GM18520 (cell line): ENCODE results near the gene KCNJ16.

Experiments used
- ATAC-seq: cut with Tn5 transposase; IDR thresholded peaks from one replicate; pipeline ENCODE4 v1.9.1; 2021; ENCODE audit not compliant: unreplicated experiment

Gene KCNJ16

GRCh38 chr17:70127221-70127873 is 52.3 kb downstream of the KCNJ16 start:
- ATAC-seq, result no peak

- no peak for ATAC-seq
Measured at GRCh38 chr17:70128727-70129238, 53.8 kb downstream of the KCNJ16 start.

GRCh38 chr17:70130289-70130688 is 55.3 kb downstream of the KCNJ16 start:
- no peak for ATAC-seq

GRCh38 chr17:70132505-70132904 is 57.5 kb downstream of the KCNJ16 start:
- ATAC-seq, result no peak

GRCh38 chr17:70134042-70134441 is 59.0 kb downstream of the KCNJ16 start:
- no peak for ATAC-seq

- ATAC-seq, result no peak
Measured at GRCh38 chr17:70134777-70135176, 59.8 kb downstream of the KCNJ16 start.

DNA sequence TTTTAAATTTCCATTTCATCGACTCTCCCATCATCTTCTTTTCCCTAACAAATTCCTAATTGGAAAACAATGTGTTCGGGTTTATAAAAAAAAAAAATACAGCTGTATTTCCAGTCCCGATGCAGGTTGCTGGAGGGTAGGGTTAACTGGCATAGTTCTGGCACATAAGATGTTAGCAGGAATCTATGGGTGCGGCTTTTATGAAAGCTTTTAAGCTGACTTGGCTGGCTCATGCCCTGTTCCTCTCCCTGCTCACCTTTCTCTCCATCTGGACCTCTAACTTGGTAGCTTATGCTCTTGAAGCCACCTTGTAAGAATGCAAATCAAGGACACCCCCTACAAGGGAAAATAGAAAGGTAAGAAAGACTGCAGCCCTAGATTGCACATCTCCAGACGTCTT is 61.1 kb downstream of the KCNJ16 start:
- ATAC-seq, result no peak

DNA sequence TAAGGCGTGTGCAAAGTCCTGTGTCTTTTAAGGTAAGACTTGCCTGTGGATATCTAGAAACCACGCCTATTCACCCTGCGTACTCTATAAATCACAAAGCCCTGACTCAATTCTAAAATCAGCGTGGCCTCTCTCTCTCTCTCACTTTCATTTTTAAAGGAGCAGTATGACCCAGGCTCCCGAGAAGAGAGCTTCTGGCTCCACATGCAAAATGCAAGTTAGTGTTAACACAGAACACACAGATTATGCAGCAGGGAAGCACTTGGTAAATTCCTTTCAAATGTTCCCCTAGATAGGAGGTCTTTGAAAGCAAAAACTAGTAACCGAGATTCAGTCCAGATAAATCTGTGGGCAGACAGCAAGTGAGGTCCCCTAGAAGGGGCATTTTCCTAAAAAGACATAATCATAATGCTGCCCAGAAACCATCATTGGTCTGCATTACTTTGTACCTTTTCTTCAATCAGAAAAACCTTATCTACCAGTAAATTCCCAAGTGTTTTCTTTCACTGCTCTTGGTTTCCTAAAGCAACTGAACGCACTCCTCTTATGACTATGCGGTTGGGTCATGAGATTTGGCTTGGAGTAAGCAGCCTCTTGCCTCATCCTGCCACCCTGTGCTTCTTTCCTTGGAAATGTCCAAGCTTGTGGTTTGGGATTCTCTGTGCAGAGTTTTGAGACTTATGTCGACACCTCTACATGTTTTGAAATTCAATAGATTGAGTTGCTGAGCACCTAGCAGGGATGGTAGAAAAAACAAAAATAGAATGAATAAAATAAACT is 62.6 kb downstream of the KCNJ16 start:
- ATAC-seq, result peak; percentile 94

DNA sequence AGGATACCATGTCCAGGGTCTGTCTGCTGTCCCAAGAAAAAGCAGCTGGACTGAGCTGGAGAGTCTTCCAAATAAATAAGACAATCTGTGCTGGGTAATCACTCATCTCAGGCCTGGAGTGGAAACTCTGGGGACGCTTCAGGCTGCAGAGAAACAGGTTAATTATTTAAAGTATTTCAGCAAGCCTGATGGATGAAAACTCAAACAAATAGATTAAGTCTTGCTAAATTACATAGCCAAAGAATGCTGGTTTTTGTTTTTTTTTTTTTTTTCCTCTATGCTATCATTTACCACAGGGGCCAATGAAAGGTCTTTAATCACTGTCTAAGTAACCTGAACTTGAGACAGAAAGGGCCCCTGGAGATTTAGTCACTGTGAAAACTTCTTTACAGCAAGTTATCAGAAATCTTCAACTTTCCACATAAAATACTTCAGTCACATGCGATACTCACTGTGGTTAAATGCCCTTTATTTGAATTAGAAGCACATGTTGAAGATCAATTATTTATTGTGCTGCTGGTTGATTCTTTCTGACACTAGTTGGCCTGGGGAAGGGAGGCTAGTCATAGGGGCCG is 63.4 kb downstream of the KCNJ16 start:
- no peak for ATAC-seq

DNA sequence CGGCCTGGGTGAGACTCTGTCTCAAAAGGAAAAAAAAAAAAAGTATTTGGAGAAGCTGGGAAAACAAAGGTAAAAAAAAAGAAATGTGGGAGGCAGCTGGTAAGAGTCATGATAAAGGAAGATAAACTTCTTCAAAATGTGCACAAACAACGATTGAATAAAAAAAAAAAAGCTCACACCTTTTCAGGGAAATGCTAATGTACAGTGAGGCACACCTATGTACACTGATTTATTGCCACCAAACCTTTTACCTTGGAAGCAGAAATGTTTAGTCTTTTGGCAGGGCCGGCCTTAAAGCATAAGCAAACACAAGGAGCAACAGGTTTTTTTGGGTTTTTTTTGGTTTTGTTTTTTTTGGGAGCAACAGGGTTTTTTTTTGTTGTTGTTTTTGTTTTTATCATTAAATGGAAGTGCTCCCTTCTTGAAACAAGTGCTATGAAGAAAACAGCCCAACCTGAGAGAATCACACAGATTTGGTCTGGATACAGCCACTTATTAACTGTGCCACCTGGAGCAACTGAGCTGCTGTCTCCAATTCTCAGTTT is 64.5 kb downstream of the KCNJ16 start:
- ATAC-seq, result no peak

DNA sequence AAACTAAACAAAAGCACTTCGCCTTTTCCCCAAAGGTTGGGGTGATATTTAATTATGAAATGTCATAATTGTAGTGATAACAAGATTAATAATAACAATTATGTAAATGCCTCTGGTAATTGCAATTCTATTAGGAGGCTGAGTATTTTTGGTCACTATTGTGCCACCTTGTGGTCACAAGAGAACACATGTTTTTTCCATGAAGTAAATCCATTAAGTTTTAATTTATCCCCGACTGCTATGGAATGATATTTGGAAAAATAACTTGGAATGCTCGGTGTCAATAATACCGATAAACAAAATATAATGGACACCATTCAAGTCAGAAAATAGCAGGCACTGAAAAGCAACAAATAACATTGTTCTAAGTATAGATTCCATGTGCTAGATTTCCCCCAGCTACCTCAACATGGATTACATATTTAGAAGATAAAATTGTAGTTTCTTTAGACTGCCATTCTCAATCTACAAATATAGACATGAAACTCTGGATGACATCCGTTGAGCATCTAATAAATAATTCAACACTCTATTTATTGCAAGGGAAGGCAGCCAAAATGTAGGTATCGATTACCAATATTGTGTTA is 69.3 kb downstream of the KCNJ16 start:
- no peak for ATAC-seq

- no peak for ATAC-seq
Measured at GRCh38 chr17:70153210-70153609, 78.2 kb downstream of the KCNJ16 start.

GRCh38 chr17:70157151-70157550 is 82.1 kb downstream of the KCNJ16 start:
- no peak for ATAC-seq

GRCh38 chr17:70158180-70158579 is 83.2 kb downstream of the KCNJ16 start:
- ATAC-seq, result no peak

GRCh38 chr17:70158591-70158990 is 83.6 kb downstream of the KCNJ16 start:
- ATAC-seq, result no peak

DNA sequence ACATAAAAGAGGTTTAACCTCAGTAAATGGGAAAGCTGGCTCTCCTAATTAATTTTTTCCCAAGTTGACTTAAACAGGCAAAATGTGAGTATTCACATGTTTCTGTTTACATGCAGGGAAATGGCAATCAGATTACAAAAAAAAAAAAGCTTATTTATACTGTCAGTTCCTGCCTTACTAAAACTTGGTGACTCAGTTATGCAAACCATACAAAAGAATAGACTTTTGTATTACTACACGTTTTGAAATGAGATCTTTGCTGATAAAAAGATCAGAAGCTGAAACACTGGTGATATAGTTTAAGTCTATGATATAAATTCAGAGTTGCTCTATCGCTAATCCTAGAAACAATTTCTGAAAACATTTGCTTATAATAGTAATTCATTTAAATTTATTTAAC is 85.0 kb downstream of the KCNJ16 start:
- no peak for ATAC-seq

DNA sequence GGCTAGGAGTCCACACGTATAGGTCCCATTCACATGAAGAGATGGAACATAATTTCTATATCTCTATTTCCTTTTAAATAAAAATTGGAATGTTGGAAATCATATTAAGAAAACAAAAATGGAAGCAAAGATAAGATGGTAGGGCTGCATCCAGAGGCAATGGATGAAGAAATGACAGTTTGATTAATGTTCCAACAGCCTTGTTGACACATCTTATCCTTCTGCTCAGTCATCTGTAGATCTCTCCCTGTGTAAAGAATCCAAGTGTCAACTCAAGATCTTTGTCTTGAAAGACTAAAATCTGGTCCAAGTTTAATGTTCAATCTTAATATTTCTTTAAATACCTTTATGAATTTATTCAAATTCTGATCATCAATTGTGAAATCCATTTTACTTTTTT is 86.5 kb downstream of the KCNJ16 start:
- ATAC-seq, result no peak

GRCh38 chr17:70165383-70165782 is 90.4 kb downstream of the KCNJ16 start:
- no peak for ATAC-seq

GRCh38 chr17:70166615-70167014 is 91.6 kb downstream of the KCNJ16 start:
- no peak for ATAC-seq

GRCh38 chr17:70168044-70168976 is 93.3 kb downstream of the KCNJ16 start:
- ATAC-seq, result no peak
